Measurements from ENCODE around the gene ARMC2. TPM values are rescaled to one million over a fixed set of nuclear protein-coding genes. Genes with fewer than 3 reads are reported as not detected.
"Not testable (repeated sequence)": the region's sequence is repeated elsewhere in the genome, so short reads cannot be mapped to it uniquely, and the experiment has no call there.

The ARMC2 gene, protein sequence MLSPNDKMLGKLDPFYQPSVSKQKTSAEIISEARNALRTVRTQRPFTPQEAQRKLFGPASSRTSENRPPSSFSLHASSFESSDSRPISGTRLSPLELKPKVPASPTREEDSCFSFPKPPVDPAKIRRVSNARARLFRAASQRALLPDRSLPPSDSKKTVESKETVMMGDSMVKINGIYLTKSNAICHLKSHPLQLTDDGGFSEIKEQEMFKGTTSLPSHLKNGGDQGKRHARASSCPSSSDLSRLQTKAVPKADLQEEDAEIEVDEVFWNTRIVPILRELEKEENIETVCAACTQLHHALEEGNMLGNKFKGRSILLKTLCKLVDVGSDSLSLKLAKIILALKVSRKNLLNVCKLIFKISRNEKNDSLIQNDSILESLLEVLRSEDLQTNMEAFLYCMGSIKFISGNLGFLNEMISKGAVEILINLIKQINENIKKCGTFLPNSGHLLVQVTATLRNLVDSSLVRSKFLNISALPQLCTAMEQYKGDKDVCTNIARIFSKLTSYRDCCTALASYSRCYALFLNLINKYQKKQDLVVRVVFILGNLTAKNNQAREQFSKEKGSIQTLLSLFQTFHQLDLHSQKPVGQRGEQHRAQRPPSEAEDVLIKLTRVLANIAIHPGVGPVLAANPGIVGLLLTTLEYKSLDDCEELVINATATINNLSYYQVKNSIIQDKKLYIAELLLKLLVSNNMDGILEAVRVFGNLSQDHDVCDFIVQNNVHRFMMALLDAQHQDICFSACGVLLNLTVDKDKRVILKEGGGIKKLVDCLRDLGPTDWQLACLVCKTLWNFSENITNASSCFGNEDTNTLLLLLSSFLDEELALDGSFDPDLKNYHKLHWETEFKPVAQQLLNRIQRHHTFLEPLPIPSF
- total RNA-seq: 1 to 10 TPM; 2.3 to 3.3 TPM

DNA sequence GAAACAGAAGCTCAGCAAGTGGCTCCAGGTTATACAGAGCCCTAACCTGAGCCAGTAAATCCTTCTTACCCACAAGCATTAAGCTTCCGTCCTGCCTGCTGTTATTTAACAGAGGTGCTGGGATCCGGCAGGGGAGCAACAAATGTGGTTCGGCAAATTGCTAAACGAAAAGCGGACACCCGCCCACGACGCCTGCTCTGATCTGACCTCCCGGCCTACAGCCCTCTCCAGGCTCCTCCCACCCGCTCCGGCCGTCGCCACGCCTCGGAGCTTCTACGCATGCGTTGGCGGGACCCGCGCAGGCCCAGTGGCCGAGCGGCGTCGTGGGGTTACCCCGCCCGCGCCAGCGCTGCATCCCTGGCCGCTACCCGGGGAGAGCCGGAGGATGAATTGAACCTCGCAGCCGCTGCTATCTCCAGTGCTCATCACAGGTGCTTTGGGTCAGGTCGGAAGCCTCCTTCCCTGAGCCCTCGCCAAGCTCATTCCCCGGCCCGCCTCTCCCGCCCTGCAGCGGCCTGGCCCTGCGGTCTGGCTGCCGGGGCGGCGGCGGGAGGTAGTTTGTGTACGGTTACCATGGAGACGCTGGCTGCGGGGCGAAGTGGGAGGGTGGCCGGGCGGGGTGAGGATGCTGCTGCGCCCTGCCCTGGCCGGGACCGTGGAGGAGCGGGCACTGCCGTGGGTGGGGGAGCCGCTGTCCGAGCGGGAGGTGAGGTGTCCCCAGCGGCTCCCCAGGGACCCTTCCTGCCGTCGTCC lies at the start of gene ARMC2:
TSS of gene ARMC2 (plus strand) at position 307 of the 753 bp plus-strand sequence. CDS start 5,846 bp downstream, outside the sequence.
- no peaks in the 10 kb centered on the region for H3K36me3 Mint-ChIP-seq
- no peaks in the 10 kb centered on the region for H3K9me3 Mint-ChIP-seq
- ATAC-seq: peak; percentile 93 to 96
- peak within 1 kb of the TSS; percentile 50 to 89 for H3K27ac Mint-ChIP-seq
- DNase-seq (ENCODE audit: low spot score in 2 of 2): peak; percentile 94 to 97

DNA sequence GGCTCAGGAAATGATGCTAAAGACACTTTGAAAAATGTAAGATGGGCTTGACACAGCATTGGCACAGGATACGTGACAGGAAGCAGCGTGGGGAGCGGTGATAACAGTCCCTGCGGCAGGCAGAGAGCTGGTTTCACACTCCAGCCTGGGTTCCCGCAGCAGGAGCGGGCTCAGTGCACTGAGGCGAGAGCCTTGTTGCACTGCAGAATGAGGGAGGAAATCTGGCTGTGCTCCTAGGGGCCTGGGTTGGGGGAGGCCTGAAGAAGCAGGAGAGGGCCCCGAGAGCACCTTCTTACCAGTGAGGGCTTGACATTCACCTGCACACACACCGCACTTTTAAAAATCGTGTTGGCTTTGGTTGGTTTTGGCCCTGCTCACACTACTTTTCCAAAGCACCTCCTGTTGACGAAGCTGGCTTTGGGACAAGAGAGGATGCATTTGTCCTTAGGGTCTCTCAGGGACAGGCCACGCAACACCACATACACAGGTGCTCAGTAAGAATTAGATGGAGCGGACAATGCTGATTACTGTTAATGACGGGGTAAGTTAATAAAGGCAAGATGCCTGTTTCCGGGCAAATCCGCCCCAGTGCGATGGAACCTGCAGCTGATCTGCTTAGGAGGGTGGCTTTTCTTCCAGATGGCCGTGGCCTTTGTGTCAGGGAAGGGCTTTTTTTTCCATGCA lies 49.4 kb upstream of the ARMC2 start:
- ATAC-seq (peak; percentile 94 to 97), DNase-seq (ENCODE audit: low spot score in 2 of 2) (peak in 1 of 2 donors; percentile 23)
- Mint-ChIP-seq H3K27ac (peak overlapping the region; percentile 25 to 36), H3K9me3 (no peaks in the 10 kb centered on the region), H3K36me3 (no peaks in the 10 kb centered on the region)

DNA sequence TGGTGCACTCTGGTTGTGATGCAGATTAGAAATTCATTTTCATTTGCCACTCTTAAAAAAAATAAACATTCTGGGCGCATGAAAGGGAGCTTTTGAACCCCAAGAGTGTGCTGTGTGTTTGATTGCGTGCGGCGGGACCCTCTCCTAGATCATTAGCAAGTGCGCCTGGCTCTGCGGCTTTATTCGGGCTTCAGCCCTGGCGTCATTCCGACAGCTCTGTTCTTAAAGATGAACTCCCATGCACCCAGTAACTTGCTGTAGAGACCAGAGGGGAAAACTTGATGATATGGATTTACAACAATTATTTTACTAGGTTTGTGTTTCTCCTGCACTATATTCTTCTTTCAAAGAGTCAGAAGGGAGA lies 48.9 kb upstream of the ARMC2 start:
- no peaks in the 10 kb centered on the region for H3K36me3 Mint-ChIP-seq
- no peak overlapping the region for H3K27ac Mint-ChIP-seq
- ATAC-seq: no peak
- DNase-seq (ENCODE audit: low spot score in 2 of 2): no peak
- H3K9me3 Mint-ChIP-seq: no peaks in the 10 kb centered on the region

DNA sequence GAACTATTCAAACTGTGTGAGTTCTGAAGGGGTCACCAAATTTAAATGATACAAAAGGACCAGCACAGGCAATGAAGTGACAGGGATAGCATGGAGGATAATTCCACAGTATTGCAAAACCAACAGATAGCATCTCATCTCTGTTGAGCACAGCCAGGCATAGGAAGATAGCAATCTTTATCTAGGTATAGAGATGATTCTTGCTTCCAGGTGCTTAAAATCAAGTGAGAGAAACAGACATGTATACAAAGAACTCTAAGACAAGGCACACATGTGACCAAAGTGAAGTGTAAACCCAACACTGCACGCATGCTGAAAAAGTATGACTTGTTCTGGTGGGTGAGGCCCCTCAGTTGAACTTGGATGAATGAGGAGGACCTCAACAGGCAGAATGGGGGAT lies 48.4 kb upstream of the ARMC2 start:
- Mint-ChIP-seq H3K27ac (no peak overlapping the region), H3K9me3 (no peaks in the 10 kb centered on the region), H3K36me3 (no peaks in the 10 kb centered on the region)
- DNase-seq (ENCODE audit: low spot score in 2 of 2) (no peak), ATAC-seq (no peak)

DNA sequence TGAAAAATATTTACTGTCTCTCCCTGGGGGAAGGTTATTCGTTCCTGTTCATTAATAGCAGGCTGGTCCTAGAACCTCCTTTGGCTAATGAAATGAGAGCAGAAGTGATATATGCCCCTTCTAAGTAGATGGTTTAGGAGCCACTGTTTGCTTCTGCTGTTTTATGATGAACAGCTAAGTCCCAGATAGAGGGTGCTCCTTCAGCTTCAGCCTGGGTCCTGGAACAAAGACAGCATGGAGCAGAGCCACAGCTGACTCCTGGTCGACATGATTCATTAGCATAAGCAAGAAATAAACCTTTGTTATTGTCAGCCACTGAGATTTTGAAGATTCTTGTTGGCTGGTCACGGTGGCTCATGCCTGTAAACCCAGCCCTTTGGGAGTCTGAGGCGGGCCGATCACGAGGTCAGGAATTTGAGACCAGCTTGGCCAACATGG lies 47.8 kb upstream of the ARMC2 start:
- H3K9me3 Mint-ChIP-seq: no peaks in the 10 kb centered on the region
- no peaks in the 10 kb centered on the region for H3K36me3 Mint-ChIP-seq
- DNase-seq (ENCODE audit: low spot score in 2 of 2) (no peak), ATAC-seq (no peak)
- H3K27ac Mint-ChIP-seq: no peak overlapping the region

DNA sequence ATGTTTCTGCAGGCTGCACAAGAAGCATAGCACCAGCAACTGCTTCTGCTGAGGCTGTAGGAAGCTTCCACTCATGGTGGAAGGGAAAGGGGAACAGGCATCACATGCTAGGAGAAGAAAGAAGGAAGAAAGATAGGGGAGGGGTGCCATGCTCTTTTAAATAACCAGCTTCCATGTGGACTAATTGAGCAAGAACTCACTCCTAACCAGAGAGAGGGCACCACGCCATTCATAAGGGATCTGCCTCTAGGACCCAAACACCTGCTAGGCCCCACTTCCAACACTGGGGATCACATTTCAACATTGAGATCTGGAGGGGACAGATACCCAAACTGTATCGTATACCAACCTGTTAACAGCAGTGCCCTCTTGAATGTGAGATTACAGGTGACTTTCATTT lies 46.9 kb upstream of the ARMC2 start:
- no peak overlapping the region for H3K27ac Mint-ChIP-seq
- no peaks in the 10 kb centered on the region for H3K36me3 Mint-ChIP-seq
- no peaks in the 10 kb centered on the region for H3K9me3 Mint-ChIP-seq
- no peak for ATAC-seq
- DNase-seq (ENCODE audit: low spot score in 2 of 2): no peak

DNA sequence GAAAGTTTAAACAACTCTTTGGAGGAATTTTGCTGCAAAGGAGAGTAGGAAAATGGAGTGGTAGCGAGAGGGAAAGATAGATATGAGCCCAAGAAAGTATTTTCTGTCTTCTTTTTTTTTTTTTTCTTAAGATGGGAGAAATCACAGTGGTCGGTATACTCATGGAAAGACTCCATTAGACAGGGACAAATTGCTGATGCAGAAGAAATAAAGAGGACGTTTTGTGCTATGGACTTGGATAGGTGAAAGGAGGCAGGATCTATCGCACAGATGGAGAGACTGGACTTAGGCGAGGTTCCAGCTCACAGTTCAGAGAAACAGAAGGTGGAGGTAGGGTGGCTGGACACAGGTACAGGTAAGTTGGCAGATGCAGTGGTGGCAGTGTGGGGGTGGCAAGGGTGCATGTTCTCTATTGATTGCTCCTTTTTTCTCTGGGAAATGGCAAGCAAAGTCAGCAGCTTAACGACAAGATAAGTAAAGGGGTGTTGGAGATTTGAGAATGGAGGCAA lies 44.2 kb upstream of the ARMC2 start:
- no peak for ATAC-seq
- no peaks in the 10 kb centered on the region for H3K36me3 Mint-ChIP-seq
- H3K9me3 Mint-ChIP-seq: no peaks in the 10 kb centered on the region
- DNase-seq (ENCODE audit: low spot score in 2 of 2): no peak
- H3K27ac Mint-ChIP-seq: no peak overlapping the region

DNA sequence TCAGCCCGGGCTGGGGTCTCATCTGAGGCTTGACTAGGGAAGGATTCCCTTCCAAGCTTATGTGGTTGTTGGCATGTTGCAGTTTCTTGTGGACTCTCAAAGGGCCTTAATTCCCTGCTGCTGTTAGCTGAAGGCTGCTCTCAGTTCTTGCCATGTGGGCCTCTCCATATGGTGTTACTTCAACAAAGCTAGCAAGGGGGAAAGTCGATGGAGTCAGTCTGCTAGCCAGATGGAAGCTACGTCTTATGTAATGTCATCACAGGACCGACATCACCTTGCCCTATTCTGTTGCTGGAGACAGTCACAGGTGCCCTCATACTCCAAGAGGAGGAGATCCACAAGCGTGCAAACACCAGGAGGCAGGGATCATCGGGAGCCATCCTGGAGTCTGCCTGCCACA lies 43.3 kb upstream of the ARMC2 start:
- DNase-seq (ENCODE audit: low spot score in 2 of 2) (no peak), ATAC-seq (no peak)
- no peaks in the 10 kb centered on the region for H3K36me3 Mint-ChIP-seq
- H3K27ac Mint-ChIP-seq: no peak overlapping the region
- no peaks in the 10 kb centered on the region for H3K9me3 Mint-ChIP-seq

DNA sequence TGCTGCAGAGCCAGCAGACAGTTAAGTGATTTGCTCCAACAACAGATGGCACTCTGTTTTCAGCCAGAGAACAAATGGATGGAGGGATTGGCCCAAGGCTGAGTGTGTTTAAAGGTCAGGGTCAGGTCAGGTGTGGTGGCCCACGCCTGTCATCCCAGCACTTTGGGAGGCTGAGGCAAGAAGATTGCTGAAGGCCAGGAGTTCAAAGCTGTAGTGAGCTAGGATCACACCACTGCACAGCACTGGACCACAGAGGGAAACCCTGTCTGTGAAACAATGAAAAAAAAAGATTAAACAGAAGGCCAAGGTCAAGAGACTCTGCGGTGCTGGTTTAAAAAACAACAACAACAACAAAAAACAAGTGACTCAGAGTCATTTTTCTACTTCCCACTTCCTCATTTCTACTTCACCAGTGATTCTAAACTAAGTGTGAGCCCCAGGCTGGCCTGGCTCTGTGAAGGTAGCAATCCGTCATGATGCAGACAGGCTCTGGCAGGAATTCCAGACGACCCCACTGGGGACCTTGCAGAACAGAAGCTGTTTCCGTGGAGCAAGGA lies 42.5 kb upstream of the ARMC2 start:
- Mint-ChIP-seq H3K36me3 (no peaks in the 10 kb centered on the region), H3K27ac (no peak overlapping the region), H3K9me3 (no peaks in the 10 kb centered on the region)
- DNase-seq (ENCODE audit: low spot score in 2 of 2) (no peak), ATAC-seq (no peak)

DNA sequence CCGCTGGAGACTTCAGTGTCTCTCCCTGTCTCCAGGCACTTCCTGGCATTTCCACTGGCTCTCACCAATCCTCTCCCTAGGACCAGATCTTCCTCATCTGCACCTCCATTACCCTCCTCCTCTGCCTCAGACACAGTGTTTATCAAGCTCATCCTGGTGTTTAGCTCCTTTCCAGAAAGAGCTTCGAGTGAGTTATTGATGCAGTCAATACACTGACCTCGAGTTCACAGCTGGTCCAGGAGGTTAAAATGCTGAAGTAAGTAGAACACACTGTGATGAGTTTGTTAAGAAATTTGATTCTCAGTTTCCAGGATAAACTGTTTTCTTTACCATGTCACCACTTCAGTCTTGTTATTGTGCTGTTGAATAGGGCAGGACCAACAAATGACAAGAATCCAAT lies 42.1 kb upstream of the ARMC2 start:
- Mint-ChIP-seq H3K9me3 (no peaks in the 10 kb centered on the region), H3K36me3 (no peaks in the 10 kb centered on the region), H3K27ac (no peak overlapping the region)
- DNase-seq (ENCODE audit: low spot score in 2 of 2) (no peak), ATAC-seq (no peak)

DNA sequence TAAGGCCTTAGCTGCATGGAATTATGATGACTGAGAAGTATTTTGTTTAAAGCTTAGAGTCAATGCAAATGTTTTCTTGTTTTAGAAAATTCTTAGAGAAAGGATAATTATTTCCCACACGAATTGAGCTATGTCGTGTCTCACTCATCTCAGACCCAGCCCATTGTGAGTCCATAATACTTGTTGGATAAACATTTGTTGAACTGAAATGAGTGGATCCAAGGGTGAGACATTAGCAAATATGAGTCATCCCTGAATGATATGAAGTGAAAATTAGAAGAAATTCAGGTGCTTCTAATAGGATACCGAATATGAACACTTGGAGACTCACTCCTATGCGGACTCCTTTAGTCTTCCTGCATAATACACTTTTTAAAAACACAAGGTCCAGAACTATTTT lies 41.6 kb upstream of the ARMC2 start:
- ATAC-seq: no peak
- Mint-ChIP-seq H3K27ac (no peak overlapping the region), H3K36me3 (no peaks in the 10 kb centered on the region), H3K9me3 (no peaks in the 10 kb centered on the region)
- no peak for DNase-seq (ENCODE audit: low spot score in 2 of 2)

DNA sequence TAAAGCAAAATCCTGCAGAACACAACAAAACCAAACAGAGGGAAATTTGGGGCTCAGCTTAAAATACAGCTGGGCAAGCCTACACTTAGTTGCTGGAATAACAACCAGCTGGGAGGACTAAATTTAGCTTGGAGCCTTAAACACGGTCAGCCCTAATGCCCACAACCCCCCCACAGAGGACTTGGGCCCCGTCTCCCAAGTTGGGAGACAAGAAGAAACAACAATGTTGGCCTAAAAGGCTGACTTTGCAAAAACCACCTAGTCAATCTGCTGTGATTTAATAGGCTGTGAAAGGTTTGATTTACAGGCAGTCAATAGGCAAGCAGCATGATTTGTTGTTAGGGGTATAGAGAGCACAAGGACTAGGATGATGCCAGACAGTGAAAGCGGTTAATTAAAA lies 40.3 kb upstream of the ARMC2 start:
- H3K27ac Mint-ChIP-seq: no peak overlapping the region
- no peaks in the 10 kb centered on the region for H3K9me3 Mint-ChIP-seq
- ATAC-seq: no peak
- no peaks in the 10 kb centered on the region for H3K36me3 Mint-ChIP-seq
- no peak for DNase-seq (ENCODE audit: low spot score in 2 of 2)

DNA sequence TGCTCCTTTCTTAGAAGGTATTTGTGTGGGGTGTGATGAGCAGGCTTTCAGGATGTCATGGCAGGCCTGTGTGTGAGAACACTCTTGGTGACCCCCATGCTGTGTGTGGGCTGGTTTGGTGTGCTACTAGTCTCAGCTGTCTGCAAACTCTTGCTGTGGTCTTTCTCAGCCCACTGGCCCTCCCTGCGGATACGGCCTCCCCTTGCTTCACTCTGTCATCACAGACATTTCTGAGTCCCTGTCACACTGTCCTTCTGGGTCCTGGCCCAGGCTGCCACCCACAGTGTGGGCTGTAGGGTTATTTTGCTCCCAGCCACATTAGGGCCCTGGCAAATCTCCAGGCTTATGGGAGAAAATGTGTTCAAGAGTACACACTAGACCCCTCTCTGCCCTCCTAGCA lies 39.0 kb upstream of the ARMC2 start:
- no peak for ATAC-seq
- H3K36me3 Mint-ChIP-seq: peaks cover 0 to 6% of the 10 kb centered on the region in 2 donors
- no peak for DNase-seq (ENCODE audit: low spot score in 2 of 2)
- peak overlapping the region in 1 of 2 donors; percentile 6 for H3K27ac Mint-ChIP-seq
- no peaks in the 10 kb centered on the region for H3K9me3 Mint-ChIP-seq

DNA sequence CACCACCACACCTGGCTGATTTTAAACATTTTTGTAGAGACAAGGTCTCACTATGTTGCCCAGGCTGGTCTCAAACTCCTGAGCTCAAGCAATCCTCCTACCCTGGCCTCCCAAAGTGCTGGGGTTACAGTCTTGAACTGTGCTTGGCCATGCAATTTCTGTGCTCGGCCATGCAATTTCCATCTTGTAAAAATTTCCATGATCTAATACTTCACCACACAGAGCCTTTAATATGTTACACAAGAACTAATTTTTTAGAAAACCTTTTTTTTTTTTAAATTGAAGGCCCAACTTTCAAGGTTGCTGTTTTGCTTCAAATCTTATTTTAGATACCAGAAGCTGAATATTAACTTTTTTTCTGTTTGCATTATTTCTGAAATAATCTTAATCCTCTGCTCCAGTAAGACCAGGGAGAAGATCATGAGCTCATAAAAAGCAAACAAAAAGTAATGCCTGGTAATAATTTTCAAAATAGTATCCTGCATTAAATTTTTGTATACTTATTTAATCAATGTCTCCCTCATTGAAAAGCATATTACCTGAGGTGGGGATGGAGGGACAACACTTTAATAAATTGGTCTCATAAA lies 38.1 kb upstream of the ARMC2 start:
- no peak for DNase-seq (ENCODE audit: low spot score in 2 of 2)
- no peak for ATAC-seq
- no peak overlapping the region for H3K27ac Mint-ChIP-seq
- peaks cover 0 to 6% of the 10 kb centered on the region in 2 donors for H3K36me3 Mint-ChIP-seq
- no peaks in the 10 kb centered on the region for H3K9me3 Mint-ChIP-seq

DNA sequence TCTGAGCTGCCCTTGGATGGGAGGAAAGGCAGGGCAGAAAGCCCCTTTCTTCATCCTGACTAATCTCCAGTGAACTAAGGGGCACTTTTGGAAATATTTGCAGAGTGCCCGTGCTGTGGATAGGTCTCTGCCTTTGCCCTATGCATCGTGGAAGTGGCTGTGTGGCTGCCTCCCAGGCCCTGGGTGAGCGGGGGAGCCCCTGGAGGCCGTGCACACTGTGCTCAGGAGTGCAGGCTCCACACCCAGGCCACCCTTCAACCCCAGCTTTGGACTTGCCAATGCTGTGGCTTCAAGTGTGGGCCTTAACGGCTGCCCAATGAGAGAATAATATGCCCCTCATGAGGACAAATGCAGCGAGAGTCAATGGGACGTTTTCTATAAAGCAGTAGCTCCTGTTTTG lies 36.7 kb upstream of the ARMC2 start:
- ATAC-seq (no peak), DNase-seq (ENCODE audit: low spot score in 2 of 2) (no peak)

DNA sequence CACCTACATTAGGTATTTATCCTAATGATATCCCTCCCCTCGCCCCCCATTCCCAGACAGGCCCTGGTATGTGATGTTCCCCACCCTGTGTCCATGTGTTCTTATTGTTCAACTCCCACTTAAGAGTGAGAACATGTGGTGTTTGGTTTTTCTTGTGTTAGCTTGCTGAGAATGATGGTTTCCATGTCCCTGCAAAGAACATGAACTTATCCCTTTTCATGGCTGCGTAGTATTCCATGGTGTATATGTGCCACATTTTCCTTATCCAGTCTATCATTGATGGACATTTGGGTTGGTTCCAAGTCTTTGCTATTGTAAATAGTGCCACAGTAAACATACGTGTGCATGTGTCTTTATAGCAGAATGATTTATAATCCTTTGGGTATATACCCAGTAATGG lies 35.0 kb upstream of the ARMC2 start:
- Mint-ChIP-seq H3K36me3 (peaks cover 13 to 17% of the 10 kb centered on the region in 2 donors), H3K9me3 (peaks cover 13% of the 10 kb centered on the region in 2 donors)
- not testable (repeated sequence) for ATAC-seq; H3K27ac Mint-ChIP-seq; DNase-seq (ENCODE audit: low spot score in 2 of 2)

More for the DNA sequence above, 36.7 kb upstream of the ARMC2 start:
- Mint-ChIP-seq H3K9me3 (peaks cover 4 to 5% of the 10 kb centered on the region in 2 donors), H3K27ac (no peak overlapping the region), H3K36me3 (peaks cover 6% of the 10 kb centered on the region in 2 donors)

Data from activated naive CD4-positive, alpha-beta T cell treated with anti-CD3 and anti-CD28 coated beads, Interleukin-2, amount 50 U/mL, for 72 hours (primary cell).